ENCODE data around the gene CCDC188.

CCDC188 gene

DNA sequence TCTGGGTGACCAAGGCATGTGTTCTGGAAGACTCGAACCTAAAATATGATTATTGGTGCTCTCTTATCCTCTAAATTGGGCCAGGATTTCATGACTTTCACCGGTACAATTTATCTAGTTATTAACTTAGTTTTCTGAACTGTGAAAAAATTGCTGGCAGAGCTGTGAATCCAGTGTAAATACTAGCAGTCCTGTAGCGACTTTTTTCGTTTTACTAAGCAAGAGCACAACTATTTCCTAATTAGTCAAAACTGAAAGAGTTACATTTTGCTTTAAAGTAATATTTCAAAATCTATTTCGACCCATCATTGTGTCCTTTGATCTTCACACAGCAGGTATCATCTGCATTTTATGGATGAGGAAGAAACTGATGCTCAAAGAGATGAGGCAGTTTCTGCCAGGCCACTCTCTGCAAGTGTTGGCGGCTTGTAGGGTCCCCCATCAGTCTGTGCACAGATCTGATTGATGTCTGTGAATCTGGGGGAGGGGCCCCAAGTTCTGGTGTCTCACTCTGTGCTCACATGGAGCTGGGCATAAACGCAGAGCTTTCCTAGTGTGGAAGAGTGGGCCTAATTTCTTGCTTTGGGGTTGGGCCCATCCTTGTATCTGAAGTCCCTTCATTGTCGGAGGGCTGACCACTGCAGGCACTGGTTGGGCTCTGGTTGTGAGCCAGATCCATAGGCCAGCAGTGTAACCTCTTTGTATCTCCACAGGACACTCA lies 32.4 kb downstream of the CCDC188 start:
- no peak for DNase-seq (ENCODE audit: low read depth)
- peak overlapping the region; percentile 99 for H3K4me3 ChIP-seq (ENCODE audit: low read depth, low read length)
- no peak for TF ChIP-seq MYC (IDR thresholded peaks at IDR 0.05; ENCODE audit: low read depth, low read length)
- TF ChIP-seq, protein P1, sequence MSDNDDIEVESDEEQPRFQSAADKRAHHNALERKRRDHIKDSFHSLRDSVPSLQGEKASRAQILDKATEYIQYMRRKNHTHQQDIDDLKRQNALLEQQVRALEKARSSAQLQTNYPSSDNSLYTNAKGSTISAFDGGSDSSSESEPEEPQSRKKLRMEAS (IDR thresholded peaks at IDR 0.05; ENCODE audit: low read depth, low read length): no peak
- TF ChIP-seq, protein P2, sequence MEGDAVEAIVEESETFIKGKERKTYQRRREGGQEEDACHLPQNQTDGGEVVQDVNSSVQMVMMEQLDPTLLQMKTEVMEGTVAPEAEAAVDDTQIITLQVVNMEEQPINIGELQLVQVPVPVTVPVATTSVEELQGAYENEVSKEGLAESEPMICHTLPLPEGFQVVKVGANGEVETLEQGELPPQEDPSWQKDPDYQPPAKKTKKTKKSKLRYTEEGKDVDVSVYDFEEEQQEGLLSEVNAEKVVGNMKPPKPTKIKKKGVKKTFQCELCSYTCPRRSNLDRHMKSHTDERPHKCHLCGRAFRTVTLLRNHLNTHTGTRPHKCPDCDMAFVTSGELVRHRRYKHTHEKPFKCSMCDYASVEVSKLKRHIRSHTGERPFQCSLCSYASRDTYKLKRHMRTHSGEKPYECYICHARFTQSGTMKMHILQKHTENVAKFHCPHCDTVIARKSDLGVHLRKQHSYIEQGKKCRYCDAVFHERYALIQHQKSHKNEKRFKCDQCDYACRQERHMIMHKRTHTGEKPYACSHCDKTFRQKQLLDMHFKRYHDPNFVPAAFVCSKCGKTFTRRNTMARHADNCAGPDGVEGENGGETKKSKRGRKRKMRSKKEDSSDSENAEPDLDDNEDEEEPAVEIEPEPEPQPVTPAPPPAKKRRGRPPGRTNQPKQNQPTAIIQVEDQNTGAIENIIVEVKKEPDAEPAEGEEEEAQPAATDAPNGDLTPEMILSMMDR (IDR thresholded peaks at IDR 0.05; ENCODE audit: low read depth, low read length): no peak
- TF ChIP-seq POLR2A (IDR thresholded peaks at IDR 0.05; ENCODE audit: extremely low read depth, insufficient read length): no peak

DNA sequence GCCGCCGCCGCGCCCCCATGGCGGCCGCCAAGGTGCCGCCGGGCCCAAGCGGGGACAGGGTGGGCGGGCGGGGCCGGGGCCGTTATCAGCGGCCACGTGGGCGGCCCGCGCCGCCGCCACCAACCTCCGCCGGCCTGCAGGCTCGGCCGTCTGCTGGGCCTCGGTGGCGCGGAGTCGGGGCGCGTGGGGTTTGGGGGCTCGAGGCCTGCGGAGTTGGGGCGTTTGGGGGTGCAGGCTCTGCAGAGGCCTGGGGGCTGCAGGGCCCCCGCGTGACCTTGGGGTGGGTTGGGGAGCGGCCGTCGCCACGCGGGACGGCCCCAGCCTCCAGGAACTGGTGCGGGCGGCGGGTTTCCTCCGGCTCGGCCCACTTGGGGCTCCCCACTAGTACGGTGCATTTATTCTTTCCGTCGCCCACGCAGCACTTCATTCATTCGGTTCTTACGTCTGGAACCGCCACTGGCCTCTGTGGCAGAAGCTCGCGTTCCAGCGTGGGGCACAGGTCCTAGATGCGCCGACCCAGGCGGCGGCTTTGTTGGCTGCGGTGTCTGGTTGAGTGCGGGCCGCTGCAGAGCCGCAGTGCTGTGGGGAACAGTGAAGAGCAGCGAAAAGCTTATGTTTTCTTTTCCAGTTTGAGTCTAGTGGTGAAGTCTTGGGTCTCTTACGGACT lies 33.1 kb downstream of the CCDC188 start:
- peak; percentile 42 for DNase-seq (ENCODE audit: low read depth)
- TF ChIP-seq, protein P1 (IDR thresholded peaks at IDR 0.05; ENCODE audit: low read depth, low read length): no peak
- TF ChIP-seq, protein P2 (IDR thresholded peaks at IDR 0.05; ENCODE audit: low read depth, low read length): no peak
- no peak for TF ChIP-seq POLR2A (IDR thresholded peaks at IDR 0.05; ENCODE audit: extremely low read depth, insufficient read length)
- TF ChIP-seq MYC (IDR thresholded peaks at IDR 0.05; ENCODE audit: low read depth, low read length): no peak
- peak overlapping the region; percentile 99 for H3K4me3 ChIP-seq (ENCODE audit: low read depth, low read length)

DNA sequence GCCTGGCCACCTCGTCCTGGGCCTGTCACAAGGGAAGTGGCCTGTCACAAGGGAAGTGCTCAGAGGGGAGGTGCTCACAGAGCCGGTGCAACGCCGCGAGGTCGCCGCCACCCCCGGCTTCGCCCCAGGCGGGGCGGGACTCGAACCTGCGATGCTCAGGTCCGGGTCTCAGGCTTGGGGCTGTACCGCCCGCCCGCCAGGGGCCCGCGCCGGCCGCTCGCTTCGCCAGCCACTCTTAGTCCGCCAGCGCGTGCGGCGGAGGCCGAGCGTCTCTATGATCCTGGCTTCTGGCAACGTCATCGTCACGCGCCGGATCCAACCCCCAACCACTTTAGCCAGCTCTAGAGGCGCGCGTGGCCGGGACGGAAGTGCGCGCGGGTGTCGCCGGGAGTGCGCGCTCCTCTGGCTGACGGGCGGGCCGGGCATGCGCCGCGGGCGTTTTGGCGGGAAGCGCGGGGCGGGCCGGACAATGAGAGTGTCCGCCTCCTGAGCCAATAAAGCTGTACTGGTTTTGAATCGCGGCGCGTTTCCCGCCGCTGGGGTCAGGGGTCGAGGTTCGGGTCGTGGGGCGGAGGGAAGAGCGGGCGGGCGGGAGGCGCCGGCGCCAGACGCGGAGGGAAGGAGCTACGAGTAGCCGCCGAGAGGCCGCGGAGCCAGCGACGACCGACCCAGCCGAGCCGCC lies 33.8 kb downstream of the CCDC188 start, which contains the start of gene TRMT2A:
TRMT2A (minus strand) TSS at position 276 of the 682 bp plus-strand sequence. CDS start 320 bp downstream, outside the sequence.
- TF ChIP-seq POLR2A (IDR thresholded peaks at IDR 0.05; ENCODE audit: extremely low read depth, insufficient read length) (no peak), MYC (IDR thresholded peaks at IDR 0.05; ENCODE audit: low read depth, low read length) (peak; percentile 92)
- TF ChIP-seq, protein P2 (IDR thresholded peaks at IDR 0.05; ENCODE audit: low read depth, low read length): no peak
- TF ChIP-seq, protein P1 (IDR thresholded peaks at IDR 0.05; ENCODE audit: low read depth, low read length): peak; percentile 61; the same call in 1 of the 2 replicates
- DNase-seq (ENCODE audit: low read depth): peak; percentile 99

DNA sequence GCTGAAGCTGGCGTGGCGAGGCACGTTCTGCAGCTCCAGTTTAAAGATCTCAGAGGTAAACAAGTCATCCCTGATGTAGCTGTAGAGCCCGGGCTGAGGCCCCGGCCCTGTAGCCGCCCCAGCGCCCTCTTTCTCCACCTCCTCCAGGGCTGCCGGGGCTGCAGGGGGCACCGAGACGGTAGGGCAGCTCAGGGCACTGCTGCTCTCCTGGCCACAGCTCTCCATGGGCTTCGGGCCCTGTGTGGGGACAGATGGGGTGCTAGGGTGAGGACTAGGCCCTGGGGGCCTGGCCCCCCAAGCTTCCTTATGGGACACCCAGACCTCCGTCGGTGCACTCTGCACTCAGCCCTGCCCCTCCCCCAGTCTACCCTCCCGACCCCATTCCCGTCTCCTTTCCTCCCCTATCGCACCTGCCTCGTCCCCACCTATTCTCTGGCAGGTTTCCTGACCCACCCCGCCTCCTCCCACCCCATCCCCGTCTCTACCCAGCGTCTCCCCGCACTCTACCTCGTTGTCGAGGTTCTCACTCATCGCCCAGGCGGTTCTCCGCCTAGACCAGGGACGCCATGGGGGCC lies 34.4 kb downstream of the CCDC188 start:
- no peak for TF ChIP-seq POLR2A (IDR thresholded peaks at IDR 0.05; ENCODE audit: extremely low read depth, insufficient read length)
- TF ChIP-seq, protein P1 (IDR thresholded peaks at IDR 0.05; ENCODE audit: low read depth, low read length): no peak
- TF ChIP-seq, protein P2 (IDR thresholded peaks at IDR 0.05; ENCODE audit: low read depth, low read length): no peak
- TF ChIP-seq MYC (IDR thresholded peaks at IDR 0.05; ENCODE audit: low read depth, low read length): no peak
- peak overlapping the region; percentile 85 for H3K4me3 ChIP-seq (ENCODE audit: low read depth, low read length)

More for the DNA sequence above, 33.8 kb downstream of the CCDC188 start, which contains the start of gene TRMT2A:
- H3K4me3 ChIP-seq (ENCODE audit: low read depth, low read length): peak within 1 kb of the TSS; percentile 99

DNA sequence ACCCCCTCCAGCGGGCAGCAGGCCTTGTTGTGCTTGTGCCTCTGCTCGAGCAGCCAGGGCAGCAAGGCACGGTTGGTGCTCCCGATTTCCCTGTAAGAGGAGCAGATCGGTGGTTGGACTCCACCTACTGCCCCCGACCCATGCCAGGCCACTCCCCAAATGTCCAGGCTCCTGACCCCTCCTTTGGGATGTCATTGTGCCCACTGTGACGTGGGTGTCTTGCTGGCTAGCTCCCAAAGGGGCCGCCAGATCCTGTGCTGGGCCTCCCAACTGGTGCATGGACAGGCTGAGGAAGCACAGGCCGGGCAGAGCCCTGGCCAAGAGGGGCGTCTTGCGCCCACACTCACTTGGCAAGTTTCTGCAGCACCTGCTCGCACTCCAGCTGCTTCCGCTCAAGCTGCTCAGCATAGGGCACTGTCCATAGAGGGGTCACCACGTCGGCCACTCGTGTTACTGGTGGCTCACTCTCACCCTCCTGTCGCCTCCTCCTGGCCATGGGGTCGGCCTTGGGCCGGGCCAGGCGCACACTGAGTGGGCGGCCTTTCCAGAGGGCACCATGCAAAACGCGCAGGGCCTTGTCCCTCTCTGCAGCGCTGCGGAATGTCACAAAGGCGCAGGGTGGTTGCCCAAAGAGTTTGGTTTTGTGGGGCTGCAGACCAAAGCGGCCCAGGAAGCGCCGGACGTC lies 35.0 kb downstream of the CCDC188 start, which contains the start of gene RANBP1:
RANBP1 (plus strand) TSS at position 414 of the 685 bp plus-strand sequence; CDS start at position 495, 81 bp downstream.
- TF ChIP-seq, protein P2 (IDR thresholded peaks at IDR 0.05; ENCODE audit: low read depth, low read length): no peak
- TF ChIP-seq MYC (IDR thresholded peaks at IDR 0.05; ENCODE audit: low read depth, low read length) (no peak), POLR2A (IDR thresholded peaks at IDR 0.05; ENCODE audit: extremely low read depth, insufficient read length) (no peak)
- TF ChIP-seq, protein P1 (IDR thresholded peaks at IDR 0.05; ENCODE audit: low read depth, low read length): no peak
- no peak for DNase-seq (ENCODE audit: low read depth)

More for the DNA sequence above, 34.4 kb downstream of the CCDC188 start:
- no peak for DNase-seq (ENCODE audit: low read depth)

More for the DNA sequence above, 35.0 kb downstream of the CCDC188 start, which contains the start of gene RANBP1:
- peak within 1 kb of the TSS; percentile 85 for H3K4me3 ChIP-seq (ENCODE audit: low read depth, low read length)
